ENCODE results near the gene KICS2. TPM values are rescaled to one million over a fixed set of nuclear protein-coding genes. Genes with fewer than 3 reads are reported as not detected.

KICS2 gene
- total RNA-seq, 4 donors from 2014 or later: 4.5 to 8.8 (median 6.4) TPM

DNA sequence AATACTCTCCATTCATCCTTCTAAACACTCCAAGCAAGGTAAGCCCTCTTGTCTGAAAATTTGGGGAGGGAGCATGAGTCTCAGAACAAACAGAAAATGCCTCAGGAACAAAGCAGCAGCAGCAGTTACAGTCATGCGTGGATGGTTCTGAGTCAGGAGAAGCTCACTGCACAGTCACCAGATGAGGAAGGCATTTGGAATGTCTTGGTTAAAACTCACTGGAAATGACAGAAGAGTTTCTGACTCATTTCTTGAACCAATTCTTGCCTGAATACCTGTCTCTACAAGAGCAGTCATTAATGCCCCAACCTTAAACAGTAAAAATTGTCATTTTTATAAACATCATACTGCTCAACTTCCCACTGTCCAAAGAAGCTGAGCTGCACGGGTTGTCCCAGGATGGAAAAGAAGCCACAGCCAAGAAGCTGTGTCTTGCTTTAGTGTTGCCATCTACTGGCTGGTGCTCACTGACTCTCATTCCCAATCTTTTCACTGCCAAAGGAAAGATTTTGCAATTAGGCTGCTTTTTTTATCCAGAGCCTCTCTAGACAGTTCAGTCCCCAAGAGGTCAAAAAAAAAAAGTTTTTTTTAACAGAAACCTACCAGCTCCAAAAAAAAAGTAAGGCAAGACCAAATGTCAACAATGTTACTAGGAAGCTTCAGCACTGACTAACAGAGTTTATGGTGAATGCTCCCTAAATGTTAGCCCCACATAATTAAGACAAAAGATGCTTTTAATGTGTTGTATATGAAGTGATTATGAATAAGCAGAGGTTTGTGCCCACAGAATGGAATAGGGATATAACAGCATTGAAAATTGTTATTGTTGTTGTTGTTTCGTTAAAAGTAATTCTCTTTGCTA is 40.4 kb downstream of the KICS2 start:
- Histone ChIP-seq H3K9me3 (no peaks in the 10 kb centered on the region), H3K27ac (replicated peaks in 1 of 4) (peak overlapping the region; percentile 47 to 72 (median 62)), H3K4me1 (peaks cover 13 to 22% (median 18%) of the 10 kb centered on the region in 4 donors), H3K36me3 (no peaks in the 10 kb centered on the region), H3K4me3 (peak overlapping the region in 1 of 4 donors; percentile 10), H3K27me3 (no peaks in the 10 kb centered on the region)
- TF ChIP-seq, protein P1, sequence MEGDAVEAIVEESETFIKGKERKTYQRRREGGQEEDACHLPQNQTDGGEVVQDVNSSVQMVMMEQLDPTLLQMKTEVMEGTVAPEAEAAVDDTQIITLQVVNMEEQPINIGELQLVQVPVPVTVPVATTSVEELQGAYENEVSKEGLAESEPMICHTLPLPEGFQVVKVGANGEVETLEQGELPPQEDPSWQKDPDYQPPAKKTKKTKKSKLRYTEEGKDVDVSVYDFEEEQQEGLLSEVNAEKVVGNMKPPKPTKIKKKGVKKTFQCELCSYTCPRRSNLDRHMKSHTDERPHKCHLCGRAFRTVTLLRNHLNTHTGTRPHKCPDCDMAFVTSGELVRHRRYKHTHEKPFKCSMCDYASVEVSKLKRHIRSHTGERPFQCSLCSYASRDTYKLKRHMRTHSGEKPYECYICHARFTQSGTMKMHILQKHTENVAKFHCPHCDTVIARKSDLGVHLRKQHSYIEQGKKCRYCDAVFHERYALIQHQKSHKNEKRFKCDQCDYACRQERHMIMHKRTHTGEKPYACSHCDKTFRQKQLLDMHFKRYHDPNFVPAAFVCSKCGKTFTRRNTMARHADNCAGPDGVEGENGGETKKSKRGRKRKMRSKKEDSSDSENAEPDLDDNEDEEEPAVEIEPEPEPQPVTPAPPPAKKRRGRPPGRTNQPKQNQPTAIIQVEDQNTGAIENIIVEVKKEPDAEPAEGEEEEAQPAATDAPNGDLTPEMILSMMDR (IDR thresholded peaks at IDR 0.05): peak; percentile 73 to 81 (median 76)
- TF ChIP-seq POLR2AphosphoS5 (IDR thresholded peaks at IDR 0.05) (peak; percentile 40 to 65), POLR2A (IDR thresholded peaks at IDR 0.05; ENCODE audit: low read depth) (no peak)
- intact Hi-C loops (cut with DNase I): loop anchor here (1.0 to 5.0 kb wide), 2 partner anchors 74 to 337 kb away; partner anchors contain the start of gene SRGAP1
- WGBS: 53% methylated on average over 2 of the region's 3 CpGs
- no peak for DNase-seq (ENCODE audit: extremely low spot score)

DNA sequence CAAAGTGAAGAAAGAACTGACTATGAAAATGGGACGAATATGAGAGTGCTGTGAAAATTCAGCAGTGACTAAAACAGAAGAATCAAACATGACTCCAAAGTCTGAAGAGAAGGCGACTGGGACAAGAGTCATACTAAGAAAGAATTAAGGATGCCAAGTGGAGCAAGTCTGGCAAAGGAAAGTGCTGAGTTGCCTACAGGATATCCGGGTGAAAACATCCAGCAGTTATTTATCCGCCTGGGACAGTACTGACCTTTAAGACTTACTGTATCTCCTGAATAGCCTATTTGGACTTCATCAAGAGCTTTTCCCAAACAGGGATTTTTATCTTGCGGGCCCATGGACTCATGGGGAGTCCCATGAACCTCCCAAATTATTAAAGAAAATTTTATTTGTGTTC is 41.1 kb downstream of the KICS2 start:
- Histone ChIP-seq H3K27me3 (no peaks in the 10 kb centered on the region), H3K4me1 (peaks cover 13 to 22% (median 18%) of the 10 kb centered on the region in 4 donors), H3K27ac (replicated peaks in 1 of 4) (peak overlapping the region; percentile 47 to 72 (median 62)), H3K9me3 (no peaks in the 10 kb centered on the region), H3K4me3 (peak overlapping the region in 1 of 4 donors; percentile 10), H3K36me3 (no peaks in the 10 kb centered on the region)
- intact Hi-C loops (cut with DNase I): loop anchor here (5.0 kb wide), 1 partner anchor 74 kb away; no protein-coding TSS in a partner anchor
- no peak for DNase-seq (ENCODE audit: extremely low spot score)
- WGBS: 60% methylated on average over 5 of the region's 5 CpGs
- TF ChIP-seq POLR2AphosphoS5 (IDR thresholded peaks at IDR 0.05): no peak
- no peak for TF ChIP-seq EP300 (IDR thresholded peaks at IDR 0.05)
- TF ChIP-seq POLR2A (IDR thresholded peaks at IDR 0.05; ENCODE audit: low read depth): no peak
- TF ChIP-seq, protein P1 (IDR thresholded peaks at IDR 0.05): no peak

DNA sequence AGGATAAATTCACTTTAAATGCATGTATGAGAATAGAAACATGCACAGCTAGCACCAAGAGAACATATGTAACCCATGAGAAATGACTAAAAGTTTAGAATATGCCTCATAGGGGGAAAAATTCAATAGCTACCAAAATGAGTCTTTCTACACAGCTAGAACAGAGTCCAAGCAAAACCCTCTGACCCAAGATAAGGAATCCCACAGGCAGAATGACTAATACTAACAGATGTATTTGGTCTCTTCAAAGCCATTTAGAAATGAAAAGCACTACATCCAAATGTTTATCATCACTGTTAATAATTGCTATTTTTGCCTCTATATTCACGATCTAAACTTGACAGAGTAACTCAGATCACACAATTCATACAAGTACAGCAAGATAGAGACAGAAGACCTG is 44.0 kb downstream of the KICS2 start:
- Histone ChIP-seq H3K36me3 (no peaks in the 10 kb centered on the region), H3K27me3 (no peaks in the 10 kb centered on the region), H3K4me3 (no peak overlapping the region), H3K9me3 (no peaks in the 10 kb centered on the region), H3K4me1 (peaks cover 13 to 22% (median 18%) of the 10 kb centered on the region in 4 donors), H3K27ac (replicated peaks in 1 of 4) (no peak overlapping the region)
- TF ChIP-seq EP300 (IDR thresholded peaks at IDR 0.05): no peak
- TF ChIP-seq, protein P1 (IDR thresholded peaks at IDR 0.05): no peak
- no peak for TF ChIP-seq POLR2A (IDR thresholded peaks at IDR 0.05; ENCODE audit: low read depth)
- no peak for TF ChIP-seq POLR2AphosphoS5 (IDR thresholded peaks at IDR 0.05)
- intact Hi-C loops (cut with DNase I): no loop called here
- WGBS: 65% methylated on average over 1 of the region's 1 CpG
- no peak for DNase-seq (ENCODE audit: extremely low spot score)

DNA sequence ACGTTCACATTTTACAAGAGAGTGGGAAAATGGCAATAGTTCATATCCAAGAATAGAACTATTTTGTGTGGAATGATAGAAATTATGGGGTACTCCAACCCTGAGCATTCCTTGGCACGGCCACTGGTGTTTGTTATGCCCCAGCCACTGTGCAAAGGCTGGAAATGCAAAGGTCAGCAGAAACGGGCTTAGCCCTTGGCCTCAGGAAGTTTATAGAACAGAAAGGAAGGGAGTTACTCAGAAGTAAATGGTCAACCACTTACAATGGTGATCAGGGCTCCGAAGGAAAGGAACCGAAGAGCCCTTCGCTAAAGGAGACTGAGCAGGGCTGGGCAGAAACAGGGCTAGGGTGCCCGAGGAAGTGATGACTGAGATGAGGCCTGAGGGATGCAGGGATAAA is 45.1 kb downstream of the KICS2 start:
- Histone ChIP-seq H3K9me3 (no peaks in the 10 kb centered on the region), H3K27ac (replicated peaks in 1 of 4) (no peak overlapping the region), H3K4me3 (no peak overlapping the region), H3K36me3 (no peaks in the 10 kb centered on the region), H3K4me1 (peaks cover 8 to 16% (median 13%) of the 10 kb centered on the region in 4 donors), H3K27me3 (no peaks in the 10 kb centered on the region)
- DNase-seq (ENCODE audit: extremely low spot score): no peak
- WGBS: 84% methylated on average over 7 of the region's 7 CpGs
- intact Hi-C loops (cut with DNase I): no loop called here
- no peak for TF ChIP-seq EP300 (IDR thresholded peaks at IDR 0.05)
- no peak for TF ChIP-seq POLR2A (IDR thresholded peaks at IDR 0.05; ENCODE audit: low read depth)
- TF ChIP-seq, protein P1 (IDR thresholded peaks at IDR 0.05): no peak
- no peak for TF ChIP-seq POLR2AphosphoS5 (IDR thresholded peaks at IDR 0.05)
